ENCODE measurements around the gene FANK1.
"Not testable (repeated sequence)": the region's sequence is repeated elsewhere in the genome, so short reads cannot be mapped to it uniquely, and the experiment has no call there.

- not testable (repeated sequence) for TF ChIP-seq CTCF, POLR2A (IDR thresholded peaks at IDR 0.05)
Observed at GRCh38 chr10:125913277-125913676, 16.9 kb downstream of the FANK1 start.
